Subcutaneous adipose tissue (tissue), 4 donors: ENCODE results near the gene HS2ST1. TPM values are rescaled to one million over a fixed set of nuclear protein-coding genes. Genes with fewer than 3 reads are reported as not detected.

Source experiments
- CTCF ChIP-seq: fragments of 450-650 bp; IDR thresholded peaks from one replicate; pipeline ENCODE4 v1.5.1; 2016; ENCODE audit warnings: low read depth, mild to moderate bottlenecking, control low read depth, antibody characterized with exemption, moderate library complexity
- total RNA-seq, 4 donors: library from RNA; depleted of rRNA; stranded (reverse); fragments of >200 nt; gene quantifications; one replicate each; pipeline ENCODE4 v1.1.0, GENCODE V29; 2016

The HS2ST1 gene
- total RNA-seq = 10 to 100 TPM; 10.2 to 25.5 (median 15.7) TPM

GRCh38 chr1:86914601-86914997, at the start of gene HS2ST1:
Gene HS2ST1, plus strand, starts transcription at chr1:86914635.
- no peak for TF ChIP-seq CTCF

GRCh38 chr1:86865973-86866637, 48.3 kb upstream of the HS2ST1 start:
- TF ChIP-seq CTCF = no peak

- no peak for TF ChIP-seq CTCF
Measured at GRCh38 chr1:86866665-86867064, 47.8 kb upstream of the HS2ST1 start.

- TF ChIP-seq CTCF = no peak
Measured at GRCh38 chr1:86868477-86868876, 46.0 kb upstream of the HS2ST1 start.

GRCh38 chr1:86871001-86871400, 43.4 kb upstream of the HS2ST1 start:
- no peak for TF ChIP-seq CTCF

- TF ChIP-seq CTCF = no peak
Measured at GRCh38 chr1:86872086-86872485, 42.3 kb upstream of the HS2ST1 start.

GRCh38 chr1:86875722-86876121, 38.7 kb upstream of the HS2ST1 start:
- no peak for TF ChIP-seq CTCF
